Activated gamma-delta T cell treated with anti-CD3 and anti-CD28 coated beads, Interleukin-2, amount 50 U/mL, for 16 hours (primary cell): ENCODE data around the gene KREMEN1.
"Not testable (repeated sequence)": the region's sequence is repeated elsewhere in the genome, so short reads cannot be mapped to it uniquely, and the experiment has no call there.

Experiments used
- DNase-seq: peaks from one replicate; pipeline ENCODE4 v3.0.0-alpha.2; 2020; ENCODE audit warnings: low read depth

The KREMEN1 gene

GRCh38 chr22:29103121-29103520, 30.3 kb downstream of the KREMEN1 start:
- no peak for DNase-seq

- DNase-seq, result no peak
These were observed 32.6 kb downstream of the KREMEN1 start for GRCh38 chr22:29105468-29105867.

GRCh38 chr22:29106839-29107238, 34.0 kb downstream of the KREMEN1 start:
- DNase-seq, result no peak

- DNase-seq, result no peak
These were observed 35.3 kb downstream of the KREMEN1 start for GRCh38 chr22:29108137-29108536.

- DNase-seq, result no peak
These were observed 37.0 kb downstream of the KREMEN1 start for GRCh38 chr22:29109822-29110221.

GRCh38 chr22:29110946-29111345, 38.1 kb downstream of the KREMEN1 start:
- DNase-seq, result no peak

- DNase-seq, result no peak
These were observed 39.3 kb downstream of the KREMEN1 start for GRCh38 chr22:29112121-29112520.

GRCh38 chr22:29112681-29113080, 39.8 kb downstream of the KREMEN1 start:
- no peak for DNase-seq

GRCh38 chr22:29113319-29113718, 40.5 kb downstream of the KREMEN1 start:
- DNase-seq, result no peak

GRCh38 chr22:29114392-29114791, 41.6 kb downstream of the KREMEN1 start:
- DNase-seq, result no peak

- DNase-seq, result no peak
These were observed 43.0 kb downstream of the KREMEN1 start for GRCh38 chr22:29115682-29116288.

GRCh38 chr22:29116397-29117123, 43.7 kb downstream of the KREMEN1 start:
- DNase-seq, result no peak

GRCh38 chr22:29117799-29118477, 45.1 kb downstream of the KREMEN1 start:
- no peak for DNase-seq

- not testable (repeated sequence) for DNase-seq
These were observed 47.5 kb downstream of the KREMEN1 start for GRCh38 chr22:29120098-29120912.

- no peak for DNase-seq
These were observed 48.3 kb downstream of the KREMEN1 start for GRCh38 chr22:29121124-29121523.

- DNase-seq, result no peak
These were observed 49.2 kb downstream of the KREMEN1 start for GRCh38 chr22:29122041-29122440.

- DNase-seq, result no peak
These were observed 52.1 kb downstream of the KREMEN1 start for GRCh38 chr22:29124777-29125442.

- no peak for DNase-seq
These were observed 52.6 kb downstream of the KREMEN1 start for GRCh38 chr22:29125443-29125778.

- DNase-seq, result no peak
These were observed 53.0 kb downstream of the KREMEN1 start for GRCh38 chr22:29125844-29126243.

GRCh38 chr22:29126670-29127395, 54.0 kb downstream of the KREMEN1 start:
- DNase-seq, result no peak
